Measurements from ENCODE around the gene TGFBR3. TPM values are rescaled to one million over a fixed set of nuclear protein-coding genes. Genes with fewer than 3 reads are reported as not detected.

TGFBR3 gene
- total and polyA plus RNA-seq, 2 of the 4 experiments (the other 2 are of a cell fraction): 3.0 to 11.3 TPM

DNA sequence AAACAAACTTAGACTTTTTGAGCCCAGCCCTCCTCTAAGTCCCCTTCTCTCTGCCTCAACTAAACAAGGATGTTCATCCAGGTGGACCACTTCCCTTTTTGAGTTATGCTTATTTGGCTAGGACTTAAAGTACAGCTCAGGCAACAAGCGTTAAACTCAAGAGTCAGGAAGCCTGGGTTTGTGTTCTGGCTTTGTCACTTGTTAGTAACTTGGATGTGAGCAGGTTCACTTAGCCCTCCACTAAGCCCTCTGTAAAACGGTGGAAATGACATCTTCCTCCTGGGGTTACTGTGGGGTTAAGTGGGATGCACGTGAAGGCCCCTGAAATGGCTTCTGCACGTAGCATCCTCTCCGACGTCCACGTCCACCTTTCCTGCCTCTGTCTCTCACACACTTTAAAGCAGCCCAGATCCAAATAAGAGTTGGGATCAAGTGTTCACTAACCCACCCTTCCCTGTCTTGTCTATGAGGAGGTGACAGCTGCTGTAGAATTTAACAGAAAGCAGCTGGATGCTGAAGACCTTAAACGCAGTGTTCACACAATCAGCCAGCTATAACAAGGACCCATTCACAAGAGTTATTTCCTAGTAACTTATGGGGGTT lies 152.7 kb downstream of the TGFBR3 start:
- POLR2A ChIA-PET (ENCODE audit: unreplicated experiment): no interaction called here
- intact Hi-C loops (cut with micrococcal nuclease): loop anchor here (10.0 kb wide), 1 partner anchor 218 kb away; no protein-coding TSS in a partner anchor

More for the DNA sequence above, 152.7 kb downstream of the TGFBR3 start:
- Histone ChIP-seq H3K14ac (replicated peaks; ENCODE audit: low read depth, low read length) (no peak overlapping the region), H3K18ac (ENCODE audit: low read depth, low read length) (no peak overlapping the region), H2AK5ac (ENCODE audit: low read depth, low read length) (0 out of 2 replicates have a peak overlapping the region, but pooled peaks have one; percentile 11), H3K27me3 (ENCODE audit: control insufficient read depth, insufficient read depth, low read length) (no peaks in the 10 kb centered on the region), H2BK5ac (ENCODE audit: low read depth, low read length, poor library complexity, severe bottlenecking) (no peak overlapping the region), H3K23ac (ENCODE audit: low read depth, low read length) (no peak overlapping the region), H4K20me1 (ENCODE audit: insufficient read depth, low read length) (no peaks in the 10 kb centered on the region), H2BK20ac (ENCODE audit: low read depth, low read length) (peak overlapping the region; percentile 8; the same call in 1 of the 2 replicates), H4K91ac (ENCODE audit: insufficient read depth, low read depth, low read length) (no peak overlapping the region), H3K79me1 (ENCODE audit: low read depth in 1 of 2, low read length in 2 of 2) (peaks cover 0 to 8% of the 10 kb centered on the region in 2 experiments; a peak in 1 of 4 replicates), H2AK9ac (replicated peaks; ENCODE audit: low read depth, low read length, poor library complexity) (no peak overlapping the region), H3K27ac (ENCODE audit: insufficient read depth, low read length) (no peak overlapping the region), H3K9me1 (ENCODE audit: insufficient read depth, low read length) (peaks cover 19% of the 10 kb centered on the region), H3K4ac (ENCODE audit: low read depth, low read length) (peak overlapping the region; percentile 50; the same call in 1 of the 2 replicates), H2BK15ac (ENCODE audit: low read depth, low read length) (no peak overlapping the region), H3K56ac (ENCODE audit: extremely low read depth, insufficient read depth, low read length) (no peak overlapping the region), H4K8ac (ENCODE audit: low read depth in 2 of 2, low read length in 2 of 2) (no peak overlapping the region), H3K36me3 (ENCODE audit: control insufficient read depth, insufficient read depth, low read length) (peaks cover 14% of the 10 kb centered on the region), H4K5ac (ENCODE audit: low read depth, low read length) (no peak overlapping the region), H2AFZ (replicated peaks; ENCODE audit: low read length, poor library complexity) (no peak overlapping the region), H3K4me3 (ENCODE audit: insufficient read depth, low read depth, low read length) (no peak overlapping the region), H3K9me3 (ENCODE audit: control insufficient read depth, insufficient read depth, low read length) (no peaks in the 10 kb centered on the region), H3K9ac (ENCODE audit: low read depth, low read length) (no peak overlapping the region), H3K4me2 (ENCODE audit: low read depth, low read length) (no peak overlapping the region), H2BK120ac (ENCODE audit: low read depth, low read length) (no peak overlapping the region; the same call in 1 of the 2 replicates), H3K4me1 (ENCODE audit: control insufficient read depth, insufficient read depth, low read length) (peaks cover 25% of the 10 kb centered on the region)
- dilution Hi-C loops (cut with HindIII; ENCODE audit: low sequenced_read_pairs, unreplicated experiment) (no loop called here), in situ Hi-C loops (cut with MboI; ENCODE audit: low sequenced_read_pairs) (loop anchor here (10.0 kb wide), 1 partner anchor 152 kb away; the partner anchor contains the start of gene TGFBR3)
- no peak for DNase-seq
- no TSS peak for BruUV-seq (replicated peaks)
- no peak for ATAC-seq (ENCODE audit: low read depth)
- CTCF ChIA-PET: no interaction called here
- no CpG with 5 or more reads among the region's 8 CpGs for WGBS, 2 experiments (ENCODE audit: extremely low coverage in 2 of 2, insufficient read length in 1 of 2)
- TF ChIP-seq BHLHE40 (IDR thresholded peaks at IDR 0.05; ENCODE audit: low read depth, low read length): no peak
- TF ChIP-seq, protein P1, sequence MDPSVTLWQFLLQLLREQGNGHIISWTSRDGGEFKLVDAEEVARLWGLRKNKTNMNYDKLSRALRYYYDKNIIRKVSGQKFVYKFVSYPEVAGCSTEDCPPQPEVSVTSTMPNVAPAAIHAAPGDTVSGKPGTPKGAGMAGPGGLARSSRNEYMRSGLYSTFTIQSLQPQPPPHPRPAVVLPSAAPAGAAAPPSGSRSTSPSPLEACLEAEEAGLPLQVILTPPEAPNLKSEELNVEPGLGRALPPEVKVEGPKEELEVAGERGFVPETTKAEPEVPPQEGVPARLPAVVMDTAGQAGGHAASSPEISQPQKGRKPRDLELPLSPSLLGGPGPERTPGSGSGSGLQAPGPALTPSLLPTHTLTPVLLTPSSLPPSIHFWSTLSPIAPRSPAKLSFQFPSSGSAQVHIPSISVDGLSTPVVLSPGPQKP (IDR thresholded peaks at IDR 0.05; ENCODE audit: borderline replicate concordance, low read depth, low read length): no peak
- TF ChIP-seq CEBPB (IDR thresholded peaks at IDR 0.05; ENCODE audit: low read depth, low read length): no peak
- TF ChIP-seq POLR2A (IDR thresholded peaks at IDR 0.05; ENCODE audit: low read depth, low read length): no peak
- TF ChIP-seq, protein P2, sequence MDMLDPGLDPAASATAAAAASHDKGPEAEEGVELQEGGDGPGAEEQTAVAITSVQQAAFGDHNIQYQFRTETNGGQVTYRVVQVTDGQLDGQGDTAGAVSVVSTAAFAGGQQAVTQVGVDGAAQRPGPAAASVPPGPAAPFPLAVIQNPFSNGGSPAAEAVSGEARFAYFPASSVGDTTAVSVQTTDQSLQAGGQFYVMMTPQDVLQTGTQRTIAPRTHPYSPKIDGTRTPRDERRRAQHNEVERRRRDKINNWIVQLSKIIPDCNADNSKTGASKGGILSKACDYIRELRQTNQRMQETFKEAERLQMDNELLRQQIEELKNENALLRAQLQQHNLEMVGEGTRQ (IDR thresholded peaks at IDR 0.05; ENCODE audit: low read depth, low read length): no peak
- no peak for TF ChIP-seq NFE2L2 (IDR thresholded peaks at IDR 0.05; ENCODE audit: low read depth, low read length)
- no peak for TF ChIP-seq FOS (IDR thresholded peaks at IDR 0.05; ENCODE audit: low read depth, low read length)
- TF ChIP-seq SMC3 (IDR thresholded peaks at IDR 0.05; ENCODE audit: low read depth, low read length): no peak
- no peak for TF ChIP-seq MXI1 (IDR thresholded peaks at IDR 0.05; ENCODE audit: borderline replicate concordance, low read depth, low read length)
- no peak for TF ChIP-seq MAFK (IDR thresholded peaks at IDR 0.05; ENCODE audit: low read depth, low read length)
- TF ChIP-seq CHD1 (IDR thresholded peaks at IDR 0.05; ENCODE audit: low read depth, low read length): no peak
